T-cell (primary cell): ENCODE results near the gene NLGN4X. TPM values are rescaled to one million over a fixed set of nuclear protein-coding genes. Genes with fewer than 3 reads are reported as not detected.

ENCODE experiments used
- ATAC-seq, 4 experiments: fragments of 200-7000 bp in 3 of 4; fragments of 150-1000 bp in 1 of 4; cut with Tn5 transposase; replicated peaks in 1 of 4; 1 replicate in 3 of 4; 2 replicates in 1 of 4; pipeline ENCODE4 v1.10.0; 2021; ENCODE audit warnings: moderate library complexity in 3 of 4, mild to moderate bottlenecking in 2 of 4, moderate number of reproducible peaks in 1 of 4
- CTCF ChIA-PET, 2 donors: fragments of 300-600 bp; sonication (Branson Sonifier 250); formaldehyde crosslinking; loops; one replicate each; lab custom pipeline; 2022; ENCODE audit warnings: antibody characterized with exemption in 2 of 2; lab: Charles Lee
- POLR2A ChIA-PET, 2 donors: fragments of 300-600 bp; sonication (Branson Sonifier 250); formaldehyde crosslinking; loops; one replicate each; lab custom pipeline; 2022; ENCODE audit warnings: antibody characterized with exemption in 2 of 2; lab: Charles Lee
- DNase-seq, 35 experiments: peaks; one replicate each; pipeline versions ENCODE4 v3.0.0 to v3.0.0-alpha.2; 2013 to 2023
- H3K27ac ChIP-seq: one replicate; pipeline ENCODE4 v1.5.1; 2013; ENCODE audit warnings: low read length
- H3K27me3 ChIP-seq, 2 experiments: replicated peaks in 1 of 2; 1 replicate in 1 of 2; 2 replicates in 1 of 2; pipeline versions ENCODE4 v1.6.1 to v1.7.0; 2013; ENCODE audit warnings: low read length in 1 of 2, mixed read lengths in 1 of 2; ENCODE audit not compliant: control insufficient read depth in 2 of 2, insufficient read depth in 2 of 2; ENCODE audit errors: extremely low read depth in 1 of 2
- H3K36me3 ChIP-seq, 2 donors: 1 replicate in 1 of 2; 2 replicates in 1 of 2; pipeline versions ENCODE4 v1.6.1 to v1.7.0; 2013; ENCODE audit warnings: low read length in 1 of 2; ENCODE audit not compliant: control insufficient read depth in 2 of 2, insufficient read depth in 1 of 2; ENCODE audit errors: extremely low read depth in 1 of 2
- H3K4me1 ChIP-seq, 2 experiments: 1 replicate in 1 of 2; 2 replicates in 1 of 2; pipeline versions ENCODE4 v1.6.1 to v1.7.0; 2013; ENCODE audit warnings: low read length in 2 of 2, mixed read lengths in 1 of 2; ENCODE audit not compliant: insufficient read depth in 2 of 2, control insufficient read depth in 1 of 2; ENCODE audit errors: extremely low read depth in 1 of 2
- H3K4me3 ChIP-seq, 2 donors: 1 replicate in 1 of 2; 2 replicates in 1 of 2; pipeline versions ENCODE4 v1.5.1 to v1.7.0; 2013; ENCODE audit warnings: mild to moderate bottlenecking in 2 of 2, low read length in 1 of 2, moderate library complexity in 1 of 2; ENCODE audit not compliant: control insufficient read depth in 1 of 2; ENCODE audit errors: extremely low read depth in 1 of 2
- H3K9me3 ChIP-seq: 2 replicates; pipeline ENCODE4 v1.7.0; 2013
- H3K27ac Mint-ChIP-seq, 2 donors: one replicate each; pipeline ENCODE4 v1.8.0; 2020 to 2021; ENCODE audit warnings: mild to moderate bottlenecking in 2 of 2, mixed read lengths in 2 of 2
- H3K27me3 Mint-ChIP-seq, 2 donors: one replicate each; pipeline ENCODE4 v1.8.0; 2021 to 2022; ENCODE audit warnings: mixed read lengths in 2 of 2
- H3K36me3 Mint-ChIP-seq: one replicate; pipeline ENCODE4 v1.8.0; 2021; ENCODE audit warnings: mixed read lengths
- H3K4me1 Mint-ChIP-seq, 3 donors: one replicate each; pipeline ENCODE4 v1.8.0; 2020 to 2022; ENCODE audit warnings: mixed read lengths in 3 of 3, mild to moderate bottlenecking in 1 of 3
- H3K4me3 Mint-ChIP-seq, 3 donors: one replicate each; pipeline ENCODE4 v1.8.0; 2020 to 2022; ENCODE audit warnings: mild to moderate bottlenecking in 3 of 3, mixed read lengths in 3 of 3, moderate library complexity in 3 of 3
- H3K9me3 Mint-ChIP-seq, 3 donors: one replicate each; pipeline ENCODE4 v1.8.0; 2020 to 2022; ENCODE audit warnings: mixed read lengths in 3 of 3
- WGBS: methylation state at CpG from one replicate; pipeline ENCODE4 v1.1.5; 2013; ENCODE audit warnings: missing lambda C conversion rate; ENCODE audit not compliant: insufficient coverage; 5-methylcytosine and 5-hydroxymethylcytosine counted together
- total RNA-seq, 35 experiments: library from RNA in 6 of 35; stranded (reverse) in 6 of 35; fragments of 120-200 nt in 1 of 35; gene quantifications; one replicate each; pipeline versions ENCODE4 v1.2.1 to v1.2.4 and lab custom pipeline; 2013 to 2026

Gene NLGN4X
- total RNA-seq, 5 donors from 2014 or later (not counting 1 experiment from before 2014, with no cell fraction given): 0.12 to 0.25 (median 0.13) TPM; not detected in 2

- 83% methylated on average over 1 of the region's 2 CpGs for WGBS
- Mint-ChIP-seq H3K4me3 (no peak overlapping the region), H3K27ac (no peak overlapping the region), H3K4me1 (no peaks in the 10 kb centered on the region), H3K27me3 (no peaks in the 10 kb centered on the region), H3K36me3 (no peaks in the 10 kb centered on the region), H3K9me3 (peaks cover 4 to 5% (median 5%) of the 10 kb centered on the region in 3 donors)
- ChIA-PET POLR2A (no interaction called here), CTCF (no interaction called here)
- H3K4me3 ChIP-seq: no peak overlapping the region
- no peak for ATAC-seq
- H3K27ac ChIP-seq: no peak overlapping the region
- no peaks in the 10 kb centered on the region for H3K9me3 ChIP-seq
- H3K27me3 ChIP-seq: no peaks in the 10 kb centered on the region
- no peak for DNase-seq
- H3K36me3 ChIP-seq: no peaks in the 10 kb centered on the region
- no peaks in the 10 kb centered on the region for H3K4me1 ChIP-seq
Observed at GRCh38 chrX:5867778-5868177, 360.9 kb downstream of the NLGN4X start.

DNA sequence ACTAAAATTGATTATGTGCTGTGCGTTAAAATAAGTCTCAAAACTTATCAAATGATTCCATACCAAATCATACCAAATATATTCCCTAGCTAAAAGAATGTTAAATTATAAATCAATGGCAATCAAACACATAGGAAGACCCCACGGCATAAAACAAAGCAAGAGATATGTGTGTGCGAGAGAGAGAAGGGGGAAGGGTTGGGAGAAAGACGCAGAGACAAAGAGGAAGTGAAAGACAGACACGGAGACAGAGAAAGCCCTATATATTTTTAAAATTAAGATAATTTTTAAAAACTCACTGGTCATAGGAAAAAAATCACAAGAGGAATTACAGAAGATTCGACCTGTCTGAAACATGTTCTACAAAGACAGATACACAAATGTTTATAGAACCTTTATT, 371.4 kb downstream of the NLGN4X start:
- no peaks in the 10 kb centered on the region for H3K4me1 ChIP-seq
- no peak for ATAC-seq
- Mint-ChIP-seq H3K27ac (no peak overlapping the region), H3K27me3 (no peaks in the 10 kb centered on the region), H3K4me3 (no peak overlapping the region), H3K9me3 (no peaks in the 10 kb centered on the region), H3K36me3 (no peaks in the 10 kb centered on the region), H3K4me1 (no peaks in the 10 kb centered on the region)
- POLR2A ChIA-PET: no interaction called here
- no peaks in the 10 kb centered on the region for H3K9me3 ChIP-seq
- no peaks in the 10 kb centered on the region for H3K36me3 ChIP-seq
- CTCF ChIA-PET: no interaction called here
- WGBS: no CpG with 5 or more reads among the region's 6 CpGs
- H3K27me3 ChIP-seq: no peaks in the 10 kb centered on the region
- no peak for DNase-seq
- no peak overlapping the region for H3K4me3 ChIP-seq
- H3K27ac ChIP-seq: no peak overlapping the region

- H3K27me3 ChIP-seq: no peaks in the 10 kb centered on the region
- no peaks in the 10 kb centered on the region for H3K9me3 Mint-ChIP-seq
- no peak overlapping the region for H3K27ac ChIP-seq
- H3K36me3 Mint-ChIP-seq: no peaks in the 10 kb centered on the region
- ChIA-PET POLR2A (no interaction called here), CTCF (no interaction called here)
- no peaks in the 10 kb centered on the region for H3K4me1 Mint-ChIP-seq
- no peak overlapping the region for H3K27ac Mint-ChIP-seq
- no peaks in the 10 kb centered on the region for H3K27me3 Mint-ChIP-seq
- no peaks in the 10 kb centered on the region for H3K36me3 ChIP-seq
- DNase-seq: no peak
- no peak overlapping the region for H3K4me3 ChIP-seq
- no peaks in the 10 kb centered on the region for H3K4me1 ChIP-seq
- no CpG with 5 or more reads among the region's 2 CpGs for WGBS
- no peaks in the 10 kb centered on the region for H3K9me3 ChIP-seq
- ATAC-seq: no peak
- no peak overlapping the region for H3K4me3 Mint-ChIP-seq
Observed at GRCh38 chrX:5852941-5853340, 375.7 kb downstream of the NLGN4X start.

GRCh38 chrX:5842601-5843000, 386.1 kb downstream of the NLGN4X start:
- DNase-seq: no peak
- ChIA-PET POLR2A (no interaction called here), CTCF (no interaction called here)
- Histone ChIP-seq H3K4me1 (no peaks in the 10 kb centered on the region), H3K9me3 (no peaks in the 10 kb centered on the region), H3K27ac (no peak overlapping the region), H3K4me3 (no peak overlapping the region), H3K36me3 (no peaks in the 10 kb centered on the region), H3K27me3 (no peaks in the 10 kb centered on the region)
- Mint-ChIP-seq H3K27ac (no peak overlapping the region), H3K4me1 (no peaks in the 10 kb centered on the region), H3K36me3 (no peaks in the 10 kb centered on the region), H3K9me3 (peaks cover 0 to 2% (median 0%) of the 10 kb centered on the region in 3 donors), H3K27me3 (no peaks in the 10 kb centered on the region), H3K4me3 (no peak overlapping the region)
- no CpG with 5 or more reads among the region's 2 CpGs for WGBS
- no peak for ATAC-seq
